Measurements from ENCODE around the gene CPA5.

CPA5 gene

GRCh38 chr7:130364451-130364850 is 19.8 kb downstream of the CPA5 start:
- peaks cover 3% of the 10 kb centered on the region; the same call in 1 of the 2 replicates for H3K4me1 ChIP-seq (ENCODE audit: low read length)
- no peak overlapping the region for H3K27ac ChIP-seq (ENCODE audit: low read length)
- H4K20me1 ChIP-seq (ENCODE audit: insufficient read depth, low read length) = no peaks in the 10 kb centered on the region
- no peak overlapping the region for H3K4me3 ChIP-seq (ENCODE audit: low read length)
- H3K4me2 ChIP-seq (ENCODE audit: low read length) = no peak overlapping the region
- H2AFZ ChIP-seq (ENCODE audit: low read depth, low read length) = no peak overlapping the region
- H3K79me2 ChIP-seq (ENCODE audit: low read length) = no peaks in the 10 kb centered on the region
- no peaks in the 10 kb centered on the region for H3K27me3 ChIP-seq (ENCODE audit: low read depth, low read length)
- no peaks in the 10 kb centered on the region for H3K36me3 ChIP-seq (replicated peaks; ENCODE audit: low read depth, low read length)
- H3K9me3 ChIP-seq (ENCODE audit: insufficient read depth, low read length) = peaks cover 9% of the 10 kb centered on the region; the same call in 1 of the 2 replicates
- no peak overlapping the region for H3K9ac ChIP-seq (ENCODE audit: low read length)
- TF ChIP-seq, protein P1, sequence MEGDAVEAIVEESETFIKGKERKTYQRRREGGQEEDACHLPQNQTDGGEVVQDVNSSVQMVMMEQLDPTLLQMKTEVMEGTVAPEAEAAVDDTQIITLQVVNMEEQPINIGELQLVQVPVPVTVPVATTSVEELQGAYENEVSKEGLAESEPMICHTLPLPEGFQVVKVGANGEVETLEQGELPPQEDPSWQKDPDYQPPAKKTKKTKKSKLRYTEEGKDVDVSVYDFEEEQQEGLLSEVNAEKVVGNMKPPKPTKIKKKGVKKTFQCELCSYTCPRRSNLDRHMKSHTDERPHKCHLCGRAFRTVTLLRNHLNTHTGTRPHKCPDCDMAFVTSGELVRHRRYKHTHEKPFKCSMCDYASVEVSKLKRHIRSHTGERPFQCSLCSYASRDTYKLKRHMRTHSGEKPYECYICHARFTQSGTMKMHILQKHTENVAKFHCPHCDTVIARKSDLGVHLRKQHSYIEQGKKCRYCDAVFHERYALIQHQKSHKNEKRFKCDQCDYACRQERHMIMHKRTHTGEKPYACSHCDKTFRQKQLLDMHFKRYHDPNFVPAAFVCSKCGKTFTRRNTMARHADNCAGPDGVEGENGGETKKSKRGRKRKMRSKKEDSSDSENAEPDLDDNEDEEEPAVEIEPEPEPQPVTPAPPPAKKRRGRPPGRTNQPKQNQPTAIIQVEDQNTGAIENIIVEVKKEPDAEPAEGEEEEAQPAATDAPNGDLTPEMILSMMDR (IDR thresholded peaks at IDR 0.05; ENCODE audit: low read depth, low read length) = no peak
- TF ChIP-seq EZH2phosphoT487 (IDR thresholded peaks at IDR 0.05; ENCODE audit: low read depth) = no peak

GRCh38 chr7:130365088-130365487 is 20.5 kb downstream of the CPA5 start:
- Histone ChIP-seq H2AFZ (ENCODE audit: low read depth, low read length) (no peak overlapping the region), H3K4me2 (ENCODE audit: low read length) (no peak overlapping the region), H3K4me3 (ENCODE audit: low read length) (no peak overlapping the region), H3K27ac (ENCODE audit: low read length) (no peak overlapping the region), H3K79me2 (ENCODE audit: low read length) (no peaks in the 10 kb centered on the region), H4K20me1 (ENCODE audit: insufficient read depth, low read length) (no peaks in the 10 kb centered on the region), H3K36me3 (replicated peaks; ENCODE audit: low read depth, low read length) (no peaks in the 10 kb centered on the region), H3K4me1 (ENCODE audit: low read length) (peaks cover 3% of the 10 kb centered on the region; the same call in 1 of the 2 replicates), H3K9me3 (ENCODE audit: insufficient read depth, low read length) (peaks cover 6% of the 10 kb centered on the region; the same call in 1 of the 2 replicates), H3K27me3 (ENCODE audit: low read depth, low read length) (no peaks in the 10 kb centered on the region), H3K9ac (ENCODE audit: low read length) (no peak overlapping the region)
- TF ChIP-seq EZH2phosphoT487 (IDR thresholded peaks at IDR 0.05; ENCODE audit: low read depth) = no peak
- TF ChIP-seq, protein P1 (IDR thresholded peaks at IDR 0.05; ENCODE audit: low read depth, low read length) = no peak

DNA sequence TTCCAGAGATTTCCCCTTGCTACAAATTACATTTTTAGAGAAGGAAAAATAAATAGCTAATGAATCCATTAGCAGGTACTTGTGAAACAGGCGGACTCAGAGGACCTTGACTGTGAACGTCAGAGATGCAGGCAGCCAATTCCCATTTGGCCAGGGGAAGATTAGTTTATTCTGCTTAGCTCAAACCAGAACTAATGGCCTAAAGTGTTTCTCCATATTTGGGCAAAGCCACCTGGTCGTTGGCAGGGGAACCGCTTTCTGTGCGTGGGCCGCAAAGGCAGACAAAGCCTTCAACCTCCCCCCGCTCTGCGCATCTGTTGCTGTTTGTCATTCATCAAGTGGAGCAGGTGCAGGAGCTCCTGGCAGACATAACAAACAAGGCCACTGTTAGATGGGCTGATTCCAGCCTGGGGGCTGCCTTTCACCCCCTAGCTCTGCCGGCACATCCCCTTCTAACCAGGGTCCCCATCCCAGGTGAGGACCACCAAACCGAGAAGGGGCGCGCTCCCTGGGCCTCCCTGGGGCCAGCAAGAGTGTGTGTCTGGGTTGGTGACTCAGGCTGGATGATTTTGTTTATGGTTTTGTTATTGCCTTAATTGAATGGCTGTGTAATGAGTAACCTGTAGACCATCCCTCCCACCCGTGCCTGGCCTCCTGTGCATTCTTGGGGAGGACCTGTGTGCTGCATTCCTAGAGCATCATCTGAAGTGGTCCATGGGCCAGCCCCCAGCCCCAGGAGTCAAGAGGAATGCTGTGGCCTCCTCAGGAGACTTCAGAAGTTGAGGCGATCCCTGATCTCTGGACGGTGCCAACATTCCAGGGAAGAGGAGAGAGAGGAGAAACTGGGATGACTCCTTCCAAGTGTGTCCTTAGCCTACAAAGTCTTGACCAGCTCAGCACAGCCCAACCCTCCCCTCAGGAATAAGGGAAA is 21.2 kb downstream of the CPA5 start:
- Histone ChIP-seq H3K4me2 (ENCODE audit: low read length) (no peak overlapping the region), H3K36me3 (replicated peaks; ENCODE audit: low read depth, low read length) (no peaks in the 10 kb centered on the region), H4K20me1 (ENCODE audit: insufficient read depth, low read length) (no peaks in the 10 kb centered on the region), H3K27me3 (ENCODE audit: low read depth, low read length) (no peaks in the 10 kb centered on the region), H3K4me1 (ENCODE audit: low read length) (peaks cover 3% of the 10 kb centered on the region; the same call in 1 of the 2 replicates), H3K9ac (ENCODE audit: low read length) (no peak overlapping the region), H3K79me2 (ENCODE audit: low read length) (no peaks in the 10 kb centered on the region), H2AFZ (ENCODE audit: low read depth, low read length) (no peak overlapping the region), H3K27ac (ENCODE audit: low read length) (no peak overlapping the region), H3K4me3 (ENCODE audit: low read length) (no peak overlapping the region), H3K9me3 (ENCODE audit: insufficient read depth, low read length) (peaks cover 6% of the 10 kb centered on the region; the same call in 1 of the 2 replicates)
- TF ChIP-seq, protein P1 (IDR thresholded peaks at IDR 0.05; ENCODE audit: low read depth, low read length) = no peak
- no peak for TF ChIP-seq EZH2phosphoT487 (IDR thresholded peaks at IDR 0.05; ENCODE audit: low read depth)

- H4K20me1 ChIP-seq (ENCODE audit: insufficient read depth, low read length) = no peaks in the 10 kb centered on the region
- TF ChIP-seq, protein P1 (IDR thresholded peaks at IDR 0.05; ENCODE audit: low read depth, low read length) = no peak
- no peak for TF ChIP-seq EZH2phosphoT487 (IDR thresholded peaks at IDR 0.05; ENCODE audit: low read depth)
- H3K36me3 ChIP-seq (replicated peaks; ENCODE audit: low read depth, low read length) = no peaks in the 10 kb centered on the region
- H3K27ac ChIP-seq (ENCODE audit: low read length) = no peak overlapping the region
- H3K4me2 ChIP-seq (ENCODE audit: low read length) = no peak overlapping the region
- peaks cover 3% of the 10 kb centered on the region; the same call in 1 of the 2 replicates for H3K4me1 ChIP-seq (ENCODE audit: low read length)
- no peaks in the 10 kb centered on the region for H3K79me2 ChIP-seq (ENCODE audit: low read length)
- H3K4me3 ChIP-seq (ENCODE audit: low read length) = no peak overlapping the region
- H2AFZ ChIP-seq (ENCODE audit: low read depth, low read length) = no peak overlapping the region
- peaks cover 6% of the 10 kb centered on the region; the same call in 1 of the 2 replicates for H3K9me3 ChIP-seq (ENCODE audit: insufficient read depth, low read length)
- H3K9ac ChIP-seq (ENCODE audit: low read length) = no peak overlapping the region
- no peaks in the 10 kb centered on the region for H3K27me3 ChIP-seq (ENCODE audit: low read depth, low read length)
Observed at GRCh38 chr7:130366564-130366963, 21.9 kb downstream of the CPA5 start.
